A673 (cell line): ENCODE results near the gene AVPR2.

Source experiments
- CTCF ChIP-seq: fragments of 300-800, 200-600 bp; sonication (generic); conservative IDR thresholded peaks from 2 replicates; pipeline ENCODE4 v1.5.1; 2017; ENCODE audit warnings: low read depth, mild to moderate bottlenecking, antibody characterized with exemption, low read length, moderate library complexity, mixed read lengths
- EZH2 ChIP-seq: fragments of 200-600 bp; sonication (generic); IDR thresholded peaks from 2 replicates; pipeline ENCODE4 v1.6.1; 2017; ENCODE audit warnings: borderline replicate concordance, low read depth, mild to moderate bottlenecking, mixed read lengths, antibody characterized with exemption, low read length; ENCODE audit not compliant: poor library complexity, severe bottlenecking

DNA sequence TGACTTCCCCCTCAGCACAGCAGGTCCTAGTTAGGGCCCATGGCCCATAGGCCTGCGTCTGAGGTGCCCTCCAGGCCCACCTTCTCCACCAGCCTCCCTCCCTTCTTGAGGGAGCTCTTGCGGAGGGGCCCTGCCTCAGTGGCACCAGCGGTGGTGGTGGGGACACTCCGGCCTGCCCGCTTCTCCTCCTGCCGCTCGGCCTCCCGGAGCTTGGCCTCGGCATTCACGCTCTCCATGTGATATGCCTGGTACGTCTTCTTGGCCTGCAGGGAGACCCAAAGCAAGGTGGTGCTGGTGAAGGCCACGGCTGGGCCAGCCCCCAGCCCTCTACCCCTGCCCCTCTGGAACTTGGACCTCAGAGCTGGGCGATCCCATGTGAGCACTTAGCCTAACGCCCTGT, 16.1 kb downstream of the AVPR2 start:
- no peak for TF ChIP-seq CTCF
- no peak for TF ChIP-seq EZH2
